Activated T-cell treated with anti-CD3 and anti-CD28 coated beads for 24 hours (primary cell): Measurements from ENCODE around the gene PRKAG3.
"Not testable (repeated sequence)": the region's sequence is repeated elsewhere in the genome, so short reads cannot be mapped to it uniquely, and the experiment has no call there.

Source experiments
- DNase-seq: peaks from one replicate; pipeline ENCODE4 v3.0.0-alpha.2; 2020; ENCODE audit warnings: low read depth

PRKAG3 gene

GRCh38 chr2:218861645-218862318, 30.2 kb upstream of the PRKAG3 start:
- DNase-seq: no peak

GRCh38 chr2:218860950-218861381, 29.4 kb upstream of the PRKAG3 start:
- no peak for DNase-seq

- no peak for DNase-seq
Measured at GRCh38 chr2:218859988-218860831, 28.6 kb upstream of the PRKAG3 start.

GRCh38 chr2:218859556-218859987, 28.0 kb upstream of the PRKAG3 start, which contains the start of gene WNT6:
Gene WNT6 (plus strand): TSS chr2:218859805. CDS start chr2:218860038, 233 bp downstream.
- DNase-seq: no peak

- DNase-seq: no peak
Measured at GRCh38 chr2:218858671-218859555, 27.3 kb upstream of the PRKAG3 start.

DNA sequence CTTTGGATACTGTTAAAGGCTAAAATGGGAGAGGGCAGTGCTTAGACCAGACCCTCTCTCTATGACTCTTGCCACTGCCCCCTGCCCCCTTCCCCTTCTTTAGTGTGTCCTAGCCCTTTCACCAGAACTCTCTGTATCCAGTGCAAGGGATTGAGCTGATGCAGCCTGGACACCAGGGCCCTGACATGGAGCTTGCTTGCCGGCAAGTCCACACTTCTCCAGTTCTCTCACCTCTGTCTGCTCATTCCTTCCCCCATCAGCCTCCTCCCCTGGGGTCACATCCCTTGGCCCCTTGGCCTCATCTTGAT, 26.5 kb upstream of the PRKAG3 start:
- no peak for DNase-seq

GRCh38 chr2:218857371-218858137, 26.0 kb upstream of the PRKAG3 start:
- no peak for DNase-seq

GRCh38 chr2:218856896-218857243, 25.3 kb upstream of the PRKAG3 start:
- no peak for DNase-seq

- DNase-seq: no peak
Measured at GRCh38 chr2:218856167-218856895, 24.7 kb upstream of the PRKAG3 start.

DNA sequence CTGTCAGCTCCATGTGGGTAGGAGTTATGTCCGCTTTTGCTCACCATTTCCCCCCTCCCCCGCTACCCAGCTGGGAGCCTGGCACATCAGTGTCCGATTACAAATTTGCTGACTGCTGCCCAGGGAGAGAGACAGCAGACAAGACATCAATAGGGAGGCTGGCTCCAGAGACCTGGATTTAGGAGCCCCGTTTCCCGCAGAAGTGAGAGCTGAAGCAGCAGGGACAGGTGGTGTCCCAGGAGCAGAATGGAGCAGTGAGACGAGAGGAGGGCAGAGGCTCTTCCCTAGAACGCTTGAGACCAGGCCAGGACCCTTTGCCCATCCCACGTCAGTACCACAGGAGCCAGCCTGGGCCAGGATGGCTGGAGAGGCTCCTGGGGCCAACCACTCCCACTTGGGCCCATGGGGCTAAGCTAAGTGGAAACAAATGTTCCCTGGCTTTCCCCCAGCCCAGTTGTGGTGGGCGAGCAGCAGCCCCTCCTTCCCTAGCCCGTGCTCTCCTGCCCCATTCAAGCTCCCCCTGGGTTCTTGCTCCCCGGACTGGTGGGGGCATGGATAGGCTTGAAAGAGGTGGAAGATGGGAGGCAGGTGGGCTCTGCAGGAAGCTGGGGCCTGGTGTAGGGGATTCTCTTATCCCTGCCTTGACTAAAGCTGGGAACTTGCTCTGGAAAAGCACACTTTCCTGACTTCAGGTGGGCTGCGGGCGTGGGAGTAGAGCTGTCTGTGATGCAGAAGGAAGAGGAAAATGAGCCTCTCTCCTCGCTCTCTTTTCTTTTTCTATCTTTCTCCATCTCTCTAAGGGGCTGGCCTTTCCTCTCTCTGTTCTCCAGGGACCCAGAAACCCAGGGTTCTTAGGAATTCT, 23.9 kb upstream of the PRKAG3 start:
- DNase-seq: no peak

DNA sequence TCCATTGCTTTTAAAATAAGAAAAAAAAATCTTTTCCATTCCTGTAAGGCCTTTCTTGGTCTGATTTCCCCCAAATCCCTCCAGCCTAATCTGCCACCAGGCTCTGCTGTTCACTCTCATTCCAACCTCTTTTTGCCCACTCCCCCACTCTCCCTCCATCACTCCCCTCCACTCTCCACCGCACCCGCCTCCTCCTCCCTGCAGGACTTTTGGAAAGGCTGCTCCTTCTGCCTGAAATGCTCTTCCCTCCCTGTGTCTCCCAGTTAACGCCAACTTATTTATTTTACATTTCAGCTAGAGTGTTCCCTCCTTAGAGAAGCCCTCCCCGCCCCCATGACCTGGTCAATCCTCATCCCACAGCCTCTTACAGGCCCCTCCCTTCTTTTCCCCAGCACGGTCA, 23.3 kb upstream of the PRKAG3 start:
- no peak for DNase-seq

DNA sequence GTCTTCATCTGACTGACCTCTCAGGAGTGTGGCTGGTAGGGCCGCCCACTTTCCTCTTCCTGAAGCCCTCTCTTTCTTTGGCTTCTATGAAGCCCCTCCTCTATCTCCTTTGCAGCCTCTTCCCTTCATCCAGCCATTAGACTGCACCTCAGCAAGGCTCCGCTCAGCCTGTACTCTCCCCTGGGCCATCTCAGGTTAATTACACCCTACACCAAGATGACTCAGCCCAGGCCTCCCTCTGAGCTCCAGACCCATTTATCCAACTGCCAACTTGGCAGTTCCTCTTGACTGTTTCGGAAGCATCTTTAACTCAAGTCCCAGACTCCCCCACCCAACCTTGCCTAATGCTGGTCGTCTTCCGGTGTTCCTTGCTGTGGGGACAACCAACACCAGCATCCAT, 22.2 kb upstream of the PRKAG3 start:
- DNase-seq: no peak

DNA sequence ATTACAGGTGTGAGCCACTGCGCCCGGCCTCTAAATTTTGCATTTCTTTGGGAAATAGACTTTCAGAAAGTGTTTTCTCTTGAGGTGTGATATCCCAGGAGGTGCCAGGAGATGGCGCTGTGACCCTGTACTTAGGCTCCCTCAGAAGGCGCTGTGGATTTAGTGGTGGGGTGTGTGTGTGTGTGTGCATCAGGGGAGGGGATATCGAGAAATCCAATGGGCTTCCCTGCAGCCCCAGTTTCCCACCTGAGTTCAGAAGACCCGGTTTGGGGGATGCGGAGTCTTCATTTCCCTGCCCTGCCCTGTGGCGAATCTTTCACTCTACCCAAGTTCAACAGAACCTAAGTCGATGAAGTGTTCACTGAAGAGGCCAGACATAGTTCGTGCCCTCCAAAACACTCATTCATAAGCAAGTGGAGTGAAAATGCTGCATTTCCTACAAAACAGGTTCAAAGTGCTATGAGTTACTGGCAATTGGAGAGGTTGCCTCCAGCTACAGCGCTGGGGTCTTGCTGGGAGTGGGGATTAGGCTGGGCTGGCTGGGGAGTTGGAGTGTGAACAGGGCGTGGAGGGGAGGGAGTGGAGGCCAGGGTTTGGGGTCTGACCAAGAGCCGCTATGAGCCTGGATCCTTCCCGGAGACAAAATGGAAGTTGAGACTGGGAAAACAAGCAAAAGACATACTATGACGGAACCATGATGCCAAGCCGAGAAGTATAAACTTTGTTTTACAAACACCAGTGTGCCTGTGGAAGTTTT, 21.5 kb upstream of the PRKAG3 start:
- peak; percentile 50 for DNase-seq

DNA sequence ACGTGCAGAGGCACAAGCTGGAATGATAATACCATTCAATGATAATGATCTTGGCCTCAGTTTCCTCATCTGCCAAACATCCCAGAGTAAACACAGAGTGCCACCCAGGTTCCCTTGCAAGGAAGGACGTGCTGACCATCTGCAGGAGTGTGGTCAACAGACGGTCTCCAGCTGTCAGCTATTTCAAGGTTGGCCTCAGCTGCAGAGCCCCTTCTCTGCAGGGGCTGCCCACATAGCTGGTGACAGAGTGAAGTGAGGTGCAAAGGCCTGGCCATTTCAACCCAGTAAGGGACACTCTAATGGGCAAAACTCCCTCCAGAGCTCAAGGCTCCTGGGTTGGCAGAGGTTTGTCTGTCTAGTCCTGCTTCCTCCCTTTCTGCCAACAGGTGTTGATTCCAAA, 19.7 kb upstream of the PRKAG3 start:
- no peak for DNase-seq

GRCh38 chr2:218850796-218851195, 19.2 kb upstream of the PRKAG3 start:
- DNase-seq: no peak

- DNase-seq: no peak
Measured at GRCh38 chr2:218849721-218850120, 18.1 kb upstream of the PRKAG3 start.

DNA sequence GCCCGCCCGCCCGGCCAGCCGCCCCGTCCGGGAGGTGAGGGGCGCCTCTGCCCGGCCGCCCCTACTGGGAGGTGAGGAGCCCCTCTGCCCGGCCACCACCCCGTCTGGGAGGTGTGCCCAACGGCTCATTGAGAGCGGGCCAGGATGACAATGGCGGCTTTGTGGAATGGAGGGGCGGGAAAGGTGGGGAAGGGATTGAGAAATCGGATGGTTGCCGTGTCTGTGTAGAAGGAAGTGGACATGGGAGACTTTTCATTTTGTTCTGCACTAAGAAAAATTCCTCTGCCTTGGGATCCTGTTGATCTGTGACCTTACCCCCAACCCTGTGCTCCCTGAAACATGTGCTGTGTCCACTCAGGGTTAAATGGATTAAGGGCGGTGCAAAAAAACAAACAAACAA, 15.4 kb upstream of the PRKAG3 start:
- not testable (repeated sequence) for DNase-seq

- not testable (repeated sequence) for DNase-seq
Measured at GRCh38 chr2:218844334-218844733, 12.7 kb upstream of the PRKAG3 start.

- DNase-seq: no peak
Measured at GRCh38 chr2:218839888-218840287, 8.3 kb upstream of the PRKAG3 start.
